WTC11 (cell line): ENCODE data around the gene HNRNPC. TPM values are rescaled to one million over a fixed set of nuclear protein-coding genes. Genes with fewer than 3 reads are reported as not detected.

ENCODE experiments used
- ATAC-seq: fragments of 200-7000 bp; cut with Tn5 transposase; 2 replicates; pipeline ENCODE4 v1.10.0; 2021; ENCODE audit warnings: mild to moderate bottlenecking, moderate library complexity
- CTCF ChIA-PET: fragments of 300-600 bp; sonication (Branson Sonifier 250); formaldehyde crosslinking; loops from one replicate; lab custom pipeline; 2021; ENCODE audit warnings: antibody characterized with exemption; lab: Charles Lee
- POLR2A ChIA-PET: fragments of 350-600 bp; sonication (Branson Sonifier 250); formaldehyde crosslinking; loops from one replicate; lab custom pipeline; 2021; ENCODE audit warnings: antibody characterized with exemption; lab: Charles Lee
- DNase-seq: peaks from one replicate; pipeline ENCODE4 v3.0.0; 2021; ENCODE audit warnings: low spot score
- H3K27ac Mint-ChIP-seq: 2 replicates; pipeline ENCODE4 v1.8.0; 2021; ENCODE audit warnings: mixed read lengths
- H3K27me3 Mint-ChIP-seq: 2 replicates; pipeline ENCODE4 v1.8.0; 2021; ENCODE audit warnings: low read depth, mild to moderate bottlenecking, moderate library complexity, mixed read lengths
- H3K36me3 Mint-ChIP-seq: 2 replicates; pipeline ENCODE4 v1.8.0; 2021; ENCODE audit warnings: mixed read lengths
- H3K4me1 Mint-ChIP-seq: 2 replicates; pipeline ENCODE4 v1.8.0; 2022; ENCODE audit warnings: mixed read lengths
- H3K4me3 Mint-ChIP-seq: 2 replicates; pipeline ENCODE4 v1.8.0; 2021; ENCODE audit warnings: mild to moderate bottlenecking, moderate library complexity, mixed read lengths
- H3K9me3 Mint-ChIP-seq: 2 replicates; pipeline ENCODE4 v1.8.0; 2021; ENCODE audit warnings: mixed read lengths
- AFF4 ChIP-seq: sonication (generic); formaldehyde crosslinking; IDR thresholded peaks from 2 replicates; pipeline ENCODE4 v1.8.1; 2023; ENCODE audit warnings: mild to moderate bottlenecking, missing genetic modification reagents, borderline replicate concordance
- AR ChIP-seq: fragments of 250-450 bp; sonication (Bioruptor Pico); IDR thresholded peaks from 2 replicates; pipeline ENCODE4 v1.9.0; 2021; ENCODE audit warnings: mild to moderate bottlenecking
- E2F5 ChIP-seq: sonication (generic); formaldehyde crosslinking; IDR thresholded peaks from 2 replicates; pipeline ENCODE4 v1.8.1; 2022; ENCODE audit warnings: mild to moderate bottlenecking, moderate library complexity, missing genetic modification reagents
- EMX1 ChIP-seq: fragments of 250-450 bp; sonication (Bioruptor Pico); IDR thresholded peaks from 2 replicates; pipeline ENCODE4 v1.8.0; 2021; ENCODE audit warnings: mild to moderate bottlenecking
- ERG ChIP-seq: fragments of 250-450 bp; sonication (Bioruptor Pico); IDR thresholded peaks from 2 replicates; pipeline ENCODE4 v1.8.0; 2021; ENCODE audit warnings: mild to moderate bottlenecking
- FOXP1 ChIP-seq: sonication (generic); formaldehyde crosslinking; IDR thresholded peaks from 2 replicates; pipeline ENCODE4 v1.8.0; 2022; ENCODE audit warnings: missing genetic modification reagents, mild to moderate bottlenecking, moderate library complexity, borderline replicate concordance
- GTF2I ChIP-seq: fragments of 250-450 bp; sonication (Bioruptor Pico); conservative IDR thresholded peaks from 2 replicates; pipeline ENCODE4 v1.4.0; 2021; ENCODE audit warnings: mild to moderate bottlenecking
- JAZF1 ChIP-seq: fragments of 250-450 bp; sonication (Bioruptor Pico); IDR thresholded peaks from 2 replicates; pipeline ENCODE4 v1.9.0; 2021; ENCODE audit warnings: moderate library complexity, mild to moderate bottlenecking, inconsistent platforms
- JUN ChIP-seq: sonication (generic); formaldehyde crosslinking; IDR thresholded peaks from 2 replicates; pipeline ENCODE4 v1.8.0; 2023; ENCODE audit warnings: mild to moderate bottlenecking, missing genetic modification reagents
- MLX ChIP-seq: sonication (generic); formaldehyde crosslinking; IDR thresholded peaks from 2 replicates; pipeline ENCODE4 v1.8.1; 2023; ENCODE audit warnings: mild to moderate bottlenecking, missing genetic modification reagents, moderate library complexity
- PRDM15 ChIP-seq: sonication (generic); formaldehyde crosslinking; IDR thresholded peaks from 2 replicates; pipeline ENCODE4 v1.8.0; 2022; ENCODE audit warnings: missing genetic modification reagents
- STAT6 ChIP-seq: sonication (generic); formaldehyde crosslinking; conservative IDR thresholded peaks from 2 replicates; pipeline ENCODE4 v1.8.1; 2023; ENCODE audit warnings: mild to moderate bottlenecking, low read depth, missing genetic modification reagents, moderate library complexity
- ZBTB21 ChIP-seq: sonication (generic); formaldehyde crosslinking; IDR thresholded peaks from 2 replicates; pipeline ENCODE4 v1.8.1; 2023; ENCODE audit warnings: mild to moderate bottlenecking, missing genetic modification reagents, borderline replicate concordance
- ZBTB43 ChIP-seq: sonication (generic); formaldehyde crosslinking; IDR thresholded peaks from 2 replicates; pipeline ENCODE4 v1.8.1; 2023; ENCODE audit warnings: mild to moderate bottlenecking, missing genetic modification reagents
- ZNF232 ChIP-seq: sonication (generic); formaldehyde crosslinking; IDR thresholded peaks from 2 replicates; pipeline ENCODE4 v1.8.0; 2022; ENCODE audit warnings: mild to moderate bottlenecking, missing genetic modification reagents
- ZNF416 ChIP-seq: fragments of 250-450 bp; sonication (Bioruptor Pico); IDR thresholded peaks from 2 replicates; pipeline ENCODE4 v1.9.0; 2021; ENCODE audit warnings: mild to moderate bottlenecking, inconsistent platforms
- total RNA-seq: library from RNA; stranded (reverse); gene quantifications from 3 replicates; pipeline ENCODE4 v1.2.3, GENCODE V29; 2021

HNRNPC gene
- total RNA-seq, 1 experiment from 2014 or later = 982 TPM

GRCh38 chr14:21255385-21256101 is 13.7 kb downstream of the HNRNPC start:
- no peak for TF ChIP-seq AFF4
- TF ChIP-seq PRDM15 (CRISPR knock-in tag) = no peak
- no peak for TF ChIP-seq ZNF232
- no peak for TF ChIP-seq E2F5 (CRISPR knock-in tag)
- TF ChIP-seq GTF2I (CRISPR knock-in tag) = 0 out of 2 replicates have a peak, but pooled peaks have one; percentile 10
- CTCF ChIA-PET = no interaction called here
- Mint-ChIP-seq H3K27ac (peak overlapping the region; percentile 9; the same call in 1 of the 2 replicates), H3K9me3 (no peaks in the 10 kb centered on the region), H3K36me3 (peaks cover 78% of the 10 kb centered on the region), H3K4me3 (peak overlapping the region; percentile 47), H3K4me1 (peaks cover 44% of the 10 kb centered on the region), H3K27me3 (no peaks in the 10 kb centered on the region)
- POLR2A ChIA-PET = interaction anchor here (0.7 to 2.6 kb wide), 2 partner anchors 10 to 12 kb away, joined by 3 to 7 read pairs; no protein-coding TSS in a partner anchor
- ATAC-seq (no peak), DNase-seq (no peak)

- Mint-ChIP-seq H3K36me3 (peaks cover 82% of the 10 kb centered on the region), H3K27ac (peak overlapping the region; percentile 60), H3K27me3 (no peaks in the 10 kb centered on the region), H3K9me3 (no peaks in the 10 kb centered on the region), H3K4me3 (no peak overlapping the region), H3K4me1 (peaks cover 37% of the 10 kb centered on the region)
- ATAC-seq (no peak), DNase-seq (no peak)
- ChIA-PET CTCF (no interaction called here), POLR2A (no interaction called here)
- TF ChIP-seq EMX1 (CRISPR knock-in tag) (no peak), JUN (CRISPR knock-in tag) (no peak), FOXP1 (CRISPR knock-in tag) (no peak), ZNF416 (no peak), AR (CRISPR knock-in tag) (no peak), MLX (CRISPR knock-in tag) (no peak), ZBTB21 (no peak), ZBTB43 (CRISPR knock-in tag) (no peak), STAT6 (CRISPR knock-in tag) (no peak), ERG (CRISPR knock-in tag) (no peak), JAZF1 (CRISPR knock-in tag) (no peak)
These were observed 17.1 kb downstream of the HNRNPC start for GRCh38 chr14:21252149-21252548.
